GM21447 (cell line): ENCODE measurements around the gene OSBPL5.

Experiments used
- ATAC-seq: cut with Tn5 transposase; IDR thresholded peaks from one replicate; pipeline ENCODE4 v1.9.1; 2021; ENCODE audit not compliant: unreplicated experiment

OSBPL5 gene

DNA sequence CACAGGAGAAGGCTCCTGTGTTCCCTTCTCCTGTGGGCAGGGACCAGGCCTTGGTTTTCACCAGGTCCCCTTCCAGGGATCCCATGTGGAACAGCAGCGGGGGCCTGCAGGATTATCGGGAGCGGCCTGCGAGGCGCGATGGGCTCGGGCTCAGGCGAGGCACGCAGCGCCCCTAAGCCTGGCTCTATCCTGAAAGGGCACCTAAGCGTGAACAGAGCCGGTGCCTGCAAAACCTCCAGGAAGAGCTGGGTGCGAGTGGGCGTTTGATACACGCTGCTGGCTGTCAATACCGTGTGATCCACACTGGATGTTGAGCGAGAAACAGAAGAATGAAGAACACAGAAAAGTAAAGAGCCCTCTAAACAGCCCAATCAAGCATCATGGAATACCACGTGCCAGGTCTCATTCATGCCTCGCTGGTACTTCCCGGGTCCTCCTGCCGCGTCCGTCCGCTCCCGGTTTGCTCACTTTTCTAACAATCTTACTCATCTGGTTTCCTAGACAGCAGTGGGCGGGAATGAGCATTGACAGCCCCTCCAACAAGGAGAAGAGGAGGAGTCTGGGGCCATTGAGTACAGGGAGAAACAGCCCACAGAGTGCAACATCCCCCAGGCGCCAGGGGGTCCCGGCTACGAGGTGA is 12.5 kb downstream of the OSBPL5 start:
- no peak for ATAC-seq

GRCh38 chr11:3150726-3151125 is 14.4 kb downstream of the OSBPL5 start:
- no peak for ATAC-seq

GRCh38 chr11:3149852-3150188 is 15.3 kb downstream of the OSBPL5 start:
- ATAC-seq = no peak

- no peak for ATAC-seq
Measured at GRCh38 chr11:3148990-3149851, 15.9 kb downstream of the OSBPL5 start.

- ATAC-seq = no peak
Measured at GRCh38 chr11:3148255-3148989, 16.7 kb downstream of the OSBPL5 start.

- no peak for ATAC-seq
Measured at GRCh38 chr11:3147626-3148025, 17.5 kb downstream of the OSBPL5 start.

DNA sequence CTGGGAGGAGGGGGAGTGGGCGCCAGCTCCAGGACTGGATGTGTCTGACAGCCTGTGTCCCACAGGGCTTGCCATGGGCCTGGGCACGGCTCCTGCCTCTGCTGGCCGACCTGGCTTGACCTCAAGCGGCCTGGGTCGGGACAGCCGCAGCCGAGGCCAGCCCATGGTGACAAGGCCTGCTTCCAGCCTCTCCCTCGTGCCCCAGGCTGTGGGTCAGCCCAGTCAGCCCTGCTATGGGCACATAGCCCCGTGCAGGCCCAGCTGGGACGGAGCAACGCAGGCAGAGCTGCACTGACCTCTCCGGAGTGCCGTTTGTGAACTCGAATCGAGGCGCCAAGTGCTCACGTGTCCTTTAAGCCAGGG is 17.9 kb downstream of the OSBPL5 start:
- ATAC-seq = no peak

DNA sequence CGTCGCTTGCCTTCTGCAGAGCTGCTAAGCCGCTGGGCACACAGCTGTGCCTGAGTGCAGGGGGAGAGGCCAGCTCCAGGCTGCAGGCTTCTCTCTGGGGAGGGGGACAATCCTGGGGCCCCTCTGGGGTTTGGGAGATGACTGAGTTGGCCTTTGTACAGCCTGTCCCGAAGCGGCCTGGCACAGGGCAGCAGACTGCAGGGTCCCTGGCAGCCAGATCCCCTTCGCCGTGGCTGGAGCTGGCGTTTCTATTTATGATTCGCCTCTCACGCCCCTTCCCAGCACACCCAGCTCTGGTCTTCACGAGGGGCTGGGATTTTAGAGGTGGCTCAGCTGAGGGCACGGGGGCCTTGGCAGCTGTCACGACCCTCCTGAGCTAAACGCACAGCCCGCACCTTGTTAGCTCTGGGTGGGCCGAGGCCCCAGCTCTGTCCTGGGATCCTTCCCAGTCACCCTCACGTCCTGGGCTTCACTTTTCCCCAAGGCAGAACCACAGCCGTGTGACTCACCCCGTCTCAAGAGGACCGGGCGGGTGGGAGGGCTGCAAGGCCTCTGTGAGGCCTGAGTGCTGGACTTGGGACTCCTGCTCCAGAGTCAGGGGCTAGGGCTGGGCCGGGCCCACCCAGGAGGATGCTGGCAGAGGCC is 18.4 kb downstream of the OSBPL5 start:
- ATAC-seq = no peak

GRCh38 chr11:3145206-3145520 is 19.9 kb downstream of the OSBPL5 start:
- ATAC-seq = no peak

GRCh38 chr11:3144296-3145205 is 20.6 kb downstream of the OSBPL5 start:
- no peak for ATAC-seq

DNA sequence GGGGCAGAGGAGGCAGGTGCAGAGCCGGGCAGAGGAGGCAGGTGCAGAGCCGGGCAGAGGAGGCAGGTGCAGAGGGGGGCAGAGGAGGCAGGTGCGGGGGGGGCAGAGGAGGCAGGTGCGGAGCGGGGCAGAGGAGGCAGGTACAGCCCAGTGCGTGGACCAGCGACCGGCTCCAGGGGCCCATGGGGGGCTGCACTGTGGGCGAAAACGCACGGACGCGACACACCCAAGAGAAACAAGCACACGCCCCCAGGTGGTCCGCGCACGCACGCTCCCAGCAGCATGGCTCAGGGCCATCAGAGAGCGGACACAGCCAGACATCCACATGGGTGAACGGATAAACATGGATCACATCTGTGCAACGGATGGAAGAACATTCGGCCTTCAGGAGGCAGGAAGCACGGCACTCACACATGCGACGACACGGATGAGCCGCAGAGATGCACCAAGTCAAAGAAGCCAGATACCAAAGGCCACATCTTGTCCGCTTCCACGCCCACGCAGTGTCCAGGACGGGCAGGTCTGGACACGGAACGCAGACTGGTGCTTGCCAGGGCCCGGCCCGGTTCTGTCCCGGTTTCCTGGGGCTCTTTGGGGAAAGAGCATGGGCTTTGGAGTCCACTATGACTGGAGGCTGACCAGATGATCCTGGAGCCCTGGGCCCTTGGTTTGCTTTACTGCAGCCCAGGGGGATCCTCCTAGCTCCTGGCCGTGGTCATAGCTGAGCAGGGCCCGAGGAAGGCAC is 21.8 kb downstream of the OSBPL5 start:
- no peak for ATAC-seq

- ATAC-seq = no peak
Measured at GRCh38 chr11:3140291-3140603, 24.9 kb downstream of the OSBPL5 start.

DNA sequence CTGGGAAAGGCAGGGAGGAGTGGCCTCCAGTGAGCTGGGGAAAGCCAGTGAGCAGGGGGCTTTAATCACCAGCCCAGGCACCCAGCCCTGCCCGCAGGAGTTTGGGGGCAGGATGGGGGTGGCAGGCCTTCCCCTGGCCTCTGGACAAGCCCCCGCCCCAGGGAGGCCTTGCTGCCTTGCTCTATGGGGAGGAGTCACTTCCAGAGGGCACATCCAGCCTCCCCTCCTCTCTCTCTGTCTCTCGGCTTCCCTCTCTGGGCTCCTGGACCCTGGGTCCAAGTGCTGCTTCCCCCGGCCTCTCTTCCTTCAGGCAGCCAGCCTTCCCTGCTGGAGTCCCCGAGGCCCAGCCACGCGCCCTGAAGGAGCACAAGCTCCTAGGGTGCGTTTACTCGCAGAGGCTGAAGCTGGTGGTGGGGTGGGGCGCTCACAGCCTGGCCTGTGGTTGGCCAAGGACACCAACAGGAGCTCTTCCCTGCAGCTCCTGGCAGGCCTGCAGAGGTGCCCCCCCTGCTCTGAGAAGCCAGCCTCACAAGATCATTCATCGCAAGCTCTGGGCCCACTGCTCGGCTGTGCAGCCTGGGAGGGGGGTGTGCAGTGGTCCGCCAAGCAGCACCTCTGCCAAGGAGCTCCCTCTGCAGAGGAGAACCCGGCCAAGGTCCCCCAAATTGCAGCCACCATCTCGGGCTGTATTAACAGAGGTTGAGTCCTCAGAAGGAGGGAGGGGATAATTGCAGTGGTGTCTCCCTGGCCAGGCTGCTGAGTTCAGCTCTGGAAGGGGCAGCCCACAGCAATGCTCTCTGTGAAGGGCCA is 25.4 kb downstream of the OSBPL5 start:
- ATAC-seq = no peak

DNA sequence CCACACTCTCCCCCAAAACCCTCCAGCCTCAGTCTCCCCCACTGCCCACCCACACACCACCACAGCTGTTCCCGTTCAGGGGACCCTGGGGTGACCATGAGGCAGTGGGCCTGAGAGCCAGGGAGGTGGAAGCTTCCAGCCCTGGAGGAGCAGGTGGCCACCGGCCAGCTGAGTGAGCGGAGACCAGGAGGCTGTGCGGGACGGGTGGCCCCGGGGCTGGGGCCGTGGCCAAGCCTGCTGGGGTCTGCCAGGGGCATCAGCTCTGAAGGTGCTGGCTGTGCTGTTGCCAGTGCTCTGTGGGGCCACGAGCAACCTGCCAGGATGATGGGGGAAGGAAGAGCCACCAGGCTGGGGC is 26.0 kb downstream of the OSBPL5 start:
- ATAC-seq = no peak

DNA sequence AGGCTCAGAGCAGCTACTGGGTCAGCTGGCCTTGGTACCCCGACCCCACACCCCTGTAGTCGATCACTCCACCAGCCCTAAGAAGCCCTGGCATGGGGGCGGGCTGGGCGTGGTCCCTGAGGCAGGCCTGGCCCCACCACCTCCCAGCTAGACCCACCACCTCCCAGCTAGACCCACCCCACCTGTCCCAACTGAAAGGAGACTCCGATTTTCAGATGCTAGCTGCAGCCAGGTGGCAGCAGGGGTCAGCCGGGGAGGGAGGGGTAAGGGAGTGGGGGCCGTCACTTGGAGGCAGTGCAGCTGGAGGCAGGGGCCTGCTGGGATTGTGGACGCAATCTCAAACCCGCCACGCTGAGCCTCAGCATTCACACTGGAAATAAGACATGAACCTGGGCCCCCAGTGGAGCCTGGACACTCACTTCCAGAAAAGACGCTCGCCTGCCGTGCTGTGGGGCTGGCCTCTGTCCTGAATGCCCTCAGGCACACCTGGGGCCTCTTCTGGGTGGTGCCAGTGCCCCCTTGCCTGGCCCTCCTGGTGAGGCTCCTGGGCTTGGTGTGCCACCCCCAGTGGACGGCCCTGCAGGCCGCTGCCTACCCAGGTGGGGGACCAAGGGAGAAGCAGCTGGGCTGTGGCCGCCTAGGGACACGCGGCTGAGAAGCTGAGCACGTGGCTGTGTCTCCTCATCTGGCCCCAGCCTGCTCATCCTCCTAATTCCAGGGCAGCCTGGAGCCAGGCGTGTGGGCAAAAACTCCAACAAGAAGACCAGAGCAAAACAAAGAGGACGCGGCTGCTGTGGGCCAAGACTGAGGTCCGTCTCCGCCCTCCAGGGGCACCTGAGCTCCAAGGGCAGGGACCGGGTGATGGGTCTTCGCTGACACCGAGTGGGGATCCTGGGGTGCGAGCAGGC is 26.7 kb downstream of the OSBPL5 start:
- no peak for ATAC-seq

DNA sequence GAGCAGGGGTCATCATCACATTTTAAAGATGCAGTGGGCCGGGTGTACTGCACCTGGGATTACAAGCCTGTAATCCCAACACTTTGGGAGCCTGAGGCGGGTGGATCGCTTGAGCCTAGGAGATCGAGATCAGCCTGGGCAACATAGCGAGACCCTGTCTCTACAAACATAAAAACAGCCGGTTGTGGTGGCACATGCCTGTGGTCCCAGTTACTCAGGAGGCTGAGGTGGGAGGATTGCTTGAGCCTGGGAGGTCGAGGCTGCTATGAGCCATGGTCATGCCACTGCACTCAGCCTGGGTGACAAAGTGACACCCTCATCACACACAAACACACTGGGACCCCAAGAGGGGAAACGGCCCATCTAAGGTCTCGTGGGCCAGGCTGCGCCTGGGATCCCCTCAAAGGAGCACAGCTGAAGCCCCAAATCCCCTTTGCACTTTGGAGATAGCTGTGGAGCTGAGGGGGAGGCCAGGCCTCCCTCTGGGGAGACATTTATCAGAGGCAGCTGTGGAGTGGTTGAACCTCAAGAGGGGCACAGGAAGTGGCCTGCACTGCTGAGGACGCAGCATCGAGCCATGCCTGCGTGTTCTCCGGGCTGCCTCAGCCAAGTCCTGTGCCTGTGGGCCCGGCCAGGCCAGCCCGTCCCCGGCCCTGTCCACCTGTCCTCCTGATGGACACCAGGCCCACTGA is 27.5 kb downstream of the OSBPL5 start:
- ATAC-seq = no peak

DNA sequence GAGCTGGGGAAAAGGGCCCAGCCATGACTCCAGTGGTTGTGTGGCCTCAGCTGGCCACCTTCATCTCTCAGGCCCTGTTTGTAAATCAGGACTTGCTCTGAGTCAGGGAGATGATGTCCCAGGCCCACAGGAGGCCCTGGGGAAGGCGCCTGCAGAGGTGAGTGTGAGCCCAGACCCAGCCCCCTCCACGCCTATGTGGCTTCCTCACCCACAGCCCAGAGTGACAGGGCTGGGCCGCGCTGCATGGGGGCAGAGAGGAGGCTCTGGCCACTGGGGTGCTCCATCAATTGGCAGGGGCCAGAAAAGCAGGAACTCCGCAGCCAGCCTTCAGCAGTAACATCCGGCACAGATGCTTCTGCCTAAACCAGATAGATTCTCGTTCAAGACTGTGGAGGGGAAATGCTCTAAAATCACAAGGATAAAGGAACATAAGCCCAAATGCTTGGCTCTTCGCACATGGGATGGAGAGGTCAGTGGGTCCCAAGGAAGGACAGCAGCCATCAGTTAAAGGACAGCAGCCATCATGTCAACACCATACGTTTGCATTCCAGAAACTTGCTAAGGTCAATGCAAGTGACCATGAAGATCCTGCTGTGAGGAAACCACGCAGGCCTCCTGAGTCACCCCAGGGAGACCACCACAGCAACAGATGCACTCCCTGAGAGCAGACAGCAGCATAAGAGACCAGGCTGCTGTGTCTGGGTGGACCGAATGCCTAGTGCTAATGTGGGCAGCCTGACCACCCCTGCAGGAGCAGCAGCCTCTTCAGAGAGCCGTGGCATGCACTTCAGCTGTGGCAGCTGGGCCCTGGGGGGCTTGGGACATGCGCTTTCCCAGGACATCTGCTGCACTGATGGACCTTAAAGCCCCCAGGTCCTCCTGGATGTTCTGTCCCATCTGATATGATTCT is 28.3 kb downstream of the OSBPL5 start:
- no peak for ATAC-seq
